ENCODE measurements around the gene ADGRV1.

DNA sequence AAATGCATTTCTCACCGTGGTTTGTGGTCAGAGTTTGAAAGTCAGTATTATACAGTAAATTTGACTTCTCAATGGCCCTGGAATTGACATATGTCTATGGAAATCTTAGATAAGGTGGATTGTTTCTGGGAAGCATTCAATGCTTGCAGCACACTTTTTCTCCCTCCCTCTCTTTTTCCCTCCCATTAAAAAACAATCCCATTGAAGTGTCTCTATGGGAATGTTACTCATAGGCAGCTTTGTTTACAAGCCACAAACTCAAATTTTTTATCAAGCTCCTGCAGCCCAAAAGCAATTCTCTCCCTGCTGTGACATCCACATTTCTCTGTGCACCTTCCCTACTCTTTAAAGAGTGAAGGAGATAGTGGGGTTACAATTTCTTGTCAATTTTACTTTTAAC is 532.4 kb downstream of the ADGRV1 start:
- TF ChIP-seq, protein P1, sequence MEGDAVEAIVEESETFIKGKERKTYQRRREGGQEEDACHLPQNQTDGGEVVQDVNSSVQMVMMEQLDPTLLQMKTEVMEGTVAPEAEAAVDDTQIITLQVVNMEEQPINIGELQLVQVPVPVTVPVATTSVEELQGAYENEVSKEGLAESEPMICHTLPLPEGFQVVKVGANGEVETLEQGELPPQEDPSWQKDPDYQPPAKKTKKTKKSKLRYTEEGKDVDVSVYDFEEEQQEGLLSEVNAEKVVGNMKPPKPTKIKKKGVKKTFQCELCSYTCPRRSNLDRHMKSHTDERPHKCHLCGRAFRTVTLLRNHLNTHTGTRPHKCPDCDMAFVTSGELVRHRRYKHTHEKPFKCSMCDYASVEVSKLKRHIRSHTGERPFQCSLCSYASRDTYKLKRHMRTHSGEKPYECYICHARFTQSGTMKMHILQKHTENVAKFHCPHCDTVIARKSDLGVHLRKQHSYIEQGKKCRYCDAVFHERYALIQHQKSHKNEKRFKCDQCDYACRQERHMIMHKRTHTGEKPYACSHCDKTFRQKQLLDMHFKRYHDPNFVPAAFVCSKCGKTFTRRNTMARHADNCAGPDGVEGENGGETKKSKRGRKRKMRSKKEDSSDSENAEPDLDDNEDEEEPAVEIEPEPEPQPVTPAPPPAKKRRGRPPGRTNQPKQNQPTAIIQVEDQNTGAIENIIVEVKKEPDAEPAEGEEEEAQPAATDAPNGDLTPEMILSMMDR (IDR thresholded peaks at IDR 0.05) = no peak
- TF ChIP-seq POLR2A (IDR thresholded peaks at IDR 0.05) (no peak), POLR2AphosphoS5 (IDR thresholded peaks at IDR 0.05) (no peak)

All from stomach (tissue), 4 donors.